ENCODE results near the gene KLHL42.

DNA sequence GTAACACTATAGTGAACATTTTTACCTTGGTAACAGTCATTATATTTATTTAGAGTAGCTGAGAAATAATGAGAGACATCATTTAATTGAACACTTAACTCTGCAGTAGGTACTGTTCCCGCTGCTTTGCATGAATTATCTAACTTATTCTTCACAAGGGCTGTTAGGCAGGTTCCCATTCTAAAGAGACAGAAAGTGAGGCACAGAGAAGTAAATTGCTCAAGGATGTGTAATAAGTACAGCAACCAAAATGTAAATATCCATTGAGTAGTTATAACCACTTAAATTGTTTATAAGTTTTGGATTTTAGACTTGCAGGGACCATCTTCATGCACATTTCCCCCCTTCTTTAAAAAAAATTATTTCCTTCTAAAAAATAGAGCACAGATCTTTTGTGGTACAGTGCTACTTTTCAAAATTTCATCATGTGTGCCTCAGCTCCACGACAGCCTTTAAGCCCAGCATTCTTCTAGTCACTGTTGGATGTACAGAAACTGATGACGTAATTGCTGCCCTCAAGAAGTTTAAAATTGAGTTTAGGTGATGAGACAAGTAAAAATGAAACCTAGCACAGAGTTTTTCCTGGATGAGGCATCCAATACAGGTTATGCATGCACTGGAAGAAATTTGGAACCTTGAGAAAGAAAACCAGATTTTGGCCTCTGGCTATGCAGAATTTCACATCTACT, 6.0 kb downstream of the KLHL42 start:
- no peak for TF ChIP-seq POLR2A (IDR thresholded peaks at IDR 0.05)
- TF ChIP-seq, protein P1, sequence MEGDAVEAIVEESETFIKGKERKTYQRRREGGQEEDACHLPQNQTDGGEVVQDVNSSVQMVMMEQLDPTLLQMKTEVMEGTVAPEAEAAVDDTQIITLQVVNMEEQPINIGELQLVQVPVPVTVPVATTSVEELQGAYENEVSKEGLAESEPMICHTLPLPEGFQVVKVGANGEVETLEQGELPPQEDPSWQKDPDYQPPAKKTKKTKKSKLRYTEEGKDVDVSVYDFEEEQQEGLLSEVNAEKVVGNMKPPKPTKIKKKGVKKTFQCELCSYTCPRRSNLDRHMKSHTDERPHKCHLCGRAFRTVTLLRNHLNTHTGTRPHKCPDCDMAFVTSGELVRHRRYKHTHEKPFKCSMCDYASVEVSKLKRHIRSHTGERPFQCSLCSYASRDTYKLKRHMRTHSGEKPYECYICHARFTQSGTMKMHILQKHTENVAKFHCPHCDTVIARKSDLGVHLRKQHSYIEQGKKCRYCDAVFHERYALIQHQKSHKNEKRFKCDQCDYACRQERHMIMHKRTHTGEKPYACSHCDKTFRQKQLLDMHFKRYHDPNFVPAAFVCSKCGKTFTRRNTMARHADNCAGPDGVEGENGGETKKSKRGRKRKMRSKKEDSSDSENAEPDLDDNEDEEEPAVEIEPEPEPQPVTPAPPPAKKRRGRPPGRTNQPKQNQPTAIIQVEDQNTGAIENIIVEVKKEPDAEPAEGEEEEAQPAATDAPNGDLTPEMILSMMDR (IDR thresholded peaks at IDR 0.05), result no peak
- no peak for TF ChIP-seq EP300 (IDR thresholded peaks at IDR 0.05)

Data from upper lobe of left lung (tissue), 4 donors.